SK-N-SH (cell line): ENCODE measurements around the gene ZNF133. TPM values are rescaled to one million over a fixed set of nuclear protein-coding genes. Genes with fewer than 3 reads are reported as not detected.

Experiments
- CTCF ChIA-PET: fragments of 300-600, 350-600 bp; formaldehyde crosslinking; extraction: SDS; loops from one replicate; lab custom pipeline; 2021; lab: Yijun Ruan, JAX
- POLR2A ChIA-PET: fragments of 350-600 bp; sonication (Branson Sonifier 250); formaldehyde crosslinking; extraction: SDS; loops from one replicate; lab custom pipeline; 2020; ENCODE audit warnings: antibody characterized with exemption, inconsistent platforms; lab: Yijun Ruan, JAX
- DNase-seq: peaks from one replicate; pipeline ENCODE4 v3.0.0; 2012
- H2AFZ ChIP-seq: fragments of 200-600 bp; sonication (generic); 2 replicates; pipeline ENCODE4 v1.8.1; 2016; ENCODE audit warnings: antibody characterized with exemption, mild to moderate bottlenecking, low read depth
- H3F3A ChIP-seq: fragments of 200-600 bp; sonication (generic); replicated peaks from 2 replicates; pipeline ENCODE3; 2016; ENCODE audit warnings: antibody characterized with exemption, mild to moderate bottlenecking; ENCODE audit not compliant: insufficient read depth
- H3K27ac ChIP-seq, 2 experiments: fragments of 200-500 bp in 1 of 2; fragments of 200-600 bp in 1 of 2; sonication (Bioruptor generic) in 1 of 2; sonication (generic), shearing (Covaris generic) in 1 of 2; 2 replicates each; pipeline versions ENCODE4 v1.5.1 to v1.6.1; 2014 to 2016; ENCODE audit warnings: low read depth in 2 of 2, inconsistent platforms in 1 of 2, low read length in 1 of 2, mild to moderate bottlenecking in 1 of 2, mixed read lengths in 1 of 2
- H3K27me3 ChIP-seq: fragments of 200-600 bp; sonication (generic), shearing (Covaris generic); 2 replicates; pipeline ENCODE4 v1.6.1; 2016; ENCODE audit warnings: mixed run types; ENCODE audit not compliant: insufficient read depth
- H3K36me3 ChIP-seq, 2 experiments: fragments of 200-500 bp in 1 of 2; fragments of 200-600 bp in 1 of 2; sonication (Bioruptor generic) in 1 of 2; sonication (generic) in 1 of 2; replicated peaks in 1 of 2; 2 replicates each; pipeline versions ENCODE3 to v1.5.1; 2014 to 2016; ENCODE audit warnings: low read length in 1 of 2, mild to moderate bottlenecking in 1 of 2; ENCODE audit not compliant: insufficient read depth in 2 of 2, control insufficient read depth in 1 of 2
- H3K4me1 ChIP-seq, 2 experiments: fragments of 200-500 bp in 1 of 2; fragments of 200-600 bp in 1 of 2; sonication (Bioruptor generic) in 1 of 2; sonication (generic), shearing (Covaris generic) in 1 of 2; 2 replicates each; pipeline versions ENCODE4 v1.5.1 to v1.6.1; 2014 to 2016; ENCODE audit warnings: low read depth in 1 of 2, low read length in 1 of 2, mixed run types in 1 of 2; ENCODE audit not compliant: insufficient read depth in 2 of 2, control insufficient read depth in 1 of 2
- H3K4me2 ChIP-seq: fragments of 200-600 bp; sonication (generic), shearing (Covaris generic); 2 replicates; pipeline ENCODE4 v1.6.1; 2017; ENCODE audit warnings: mixed run types
- H3K4me3 ChIP-seq, 2 experiments: fragments of 200-500 bp in 1 of 2; fragments of 200-600 bp in 1 of 2; sonication (Bioruptor generic) in 1 of 2; sonication (generic), shearing (Covaris generic) in 1 of 2; 2 replicates each; pipeline versions ENCODE4 v1.5.1 to v1.8.1; 2014 to 2016; ENCODE audit warnings: low read depth in 2 of 2, inconsistent platforms in 1 of 2, low read length in 1 of 2, mild to moderate bottlenecking in 1 of 2, mixed read lengths in 1 of 2, moderate library complexity in 1 of 2
- H3K79me2 ChIP-seq: fragments of 200-600 bp; sonication (generic); 2 replicates; pipeline ENCODE4 v1.8.1; 2017; ENCODE audit warnings: mild to moderate bottlenecking; ENCODE audit not compliant: insufficient read depth
- H3K9ac ChIP-seq: fragments of 200-600 bp; sonication (generic); 2 replicates; pipeline ENCODE4 v1.6.1; 2017; ENCODE audit warnings: mixed run types
- H3K9me2 ChIP-seq: fragments of 200-600 bp; sonication (generic); 2 replicates; pipeline ENCODE4 v1.6.1; 2017; ENCODE audit warnings: mixed run types
- H3K9me3 ChIP-seq: fragments of 200-600 bp; sonication (generic); 2 replicates; pipeline ENCODE4 v1.6.1; 2017; ENCODE audit warnings: mixed run types, mild to moderate bottlenecking, moderate library complexity
- H4K20me1 ChIP-seq: fragments of 200-600 bp; sonication (generic); 2 replicates; pipeline ENCODE4 v1.6.1; 2017; ENCODE audit warnings: mild to moderate bottlenecking, mixed run types; ENCODE audit not compliant: insufficient read depth
- ELF1 ChIP-seq: IDR thresholded peaks from 2 replicates; pipeline ENCODE4 v1.4.0; 2012
- EZH2phosphoT487 ChIP-seq: fragments of 200-600 bp; sonication (generic); IDR thresholded peaks from 2 replicates; pipeline ENCODE4 v1.6.1; 2017; ENCODE audit warnings: low read depth, mixed run types, mild to moderate bottlenecking, antibody characterized with exemption, moderate library complexity, borderline replicate concordance
- FOSL2 ChIP-seq: IDR thresholded peaks from 2 replicates; pipeline ENCODE4 v1.4.0; 2012; ENCODE audit warnings: low read depth, mild to moderate bottlenecking, moderate library complexity, borderline replicate concordance
- FOXM1 ChIP-seq: IDR thresholded peaks from 2 replicates; pipeline ENCODE4 v1.4.0; 2012; ENCODE audit warnings: low read depth, mild to moderate bottlenecking
- IRF3 ChIP-seq: fragments of 150-350 bp; IDR thresholded peaks from 2 replicates; pipeline ENCODE4 v1.6.1; 2016; ENCODE audit warnings: mild to moderate bottlenecking, low read depth, low read length
- MEF2A ChIP-seq: IDR thresholded peaks from 2 replicates; pipeline ENCODE4 v1.4.0; 2012; ENCODE audit warnings: low read depth, borderline replicate concordance
- NFIC ChIP-seq: IDR thresholded peaks from 2 replicates; pipeline ENCODE4 v1.4.0; 2012; ENCODE audit warnings: borderline replicate concordance
- RCOR1 ChIP-seq: fragments of 150-350 bp; IDR thresholded peaks from 2 replicates; pipeline ENCODE4 v1.6.1; 2017; ENCODE audit warnings: antibody characterized with exemption, low read length
- TEAD4 ChIP-seq: IDR thresholded peaks from 2 replicates; pipeline ENCODE4 v1.4.0; 2012; ENCODE audit warnings: mild to moderate bottlenecking, borderline replicate concordance; ENCODE audit not compliant: insufficient read depth
- WGBS: methylation state at CpG from one replicate; pipeline ENCODE4 v1.1.6; 2017; ENCODE audit warnings: low lambda C conversion rate; 5-methylcytosine and 5-hydroxymethylcytosine counted together
- polyA plus RNA-seq, 3 experiments: library from polyadenylated mRNA; depleted of rRNA; stranded (reverse); fragments of >200 nt; gene quantifications; 2 replicates each; pipeline ENCODE4 v1.2.3, GENCODE V29; 2012
- small RNA-seq, 7 experiments: library from RNA; depleted of rRNA; stranded (forward); fragments of <200 nt; gene quantifications; one replicate each; pipeline ENCODE3, GENCODE V24; 2012
- TF ChIP-seq, protein P1 (sequence below): IDR thresholded peaks from 2 replicates; pipeline ENCODE4 v1.4.0; 2012; ENCODE audit warnings: low read depth, borderline replicate concordance
- TF ChIP-seq, protein P2 (sequence below): fragments of 150-350 bp; IDR thresholded peaks from 2 replicates; pipeline ENCODE4 v1.6.1; 2017; ENCODE audit warnings: antibody characterized with exemption, low read length, low read depth, borderline replicate concordance

The ZNF133 gene
- polyA plus RNA-seq, 1 of the 3 experiments (the other 2 are of a cell fraction) = 15.5 TPM

DNA sequence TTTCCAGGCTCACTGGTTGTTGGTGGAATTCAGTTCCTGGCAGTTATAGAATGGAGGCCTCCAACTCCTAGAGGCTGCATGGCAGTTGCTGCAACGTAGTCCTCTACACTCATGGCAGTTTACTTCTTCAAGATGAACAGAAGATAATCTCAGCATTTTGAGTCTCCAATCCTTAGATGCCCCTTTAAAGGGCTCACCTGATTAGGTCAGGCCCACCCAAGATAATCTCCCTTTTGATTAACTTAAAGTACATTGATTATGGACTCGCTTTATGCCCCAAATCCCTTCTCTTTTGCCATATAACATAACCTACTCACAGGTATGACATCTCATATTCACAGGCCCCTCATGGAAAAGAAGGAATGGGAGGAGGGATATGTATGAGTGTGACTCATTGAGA lies 76.4 kb downstream of the ZNF133 start:
- ChIA-PET CTCF (no interaction called here), POLR2A (no interaction called here)
- H3K27ac ChIP-seq = no peak overlapping the region
- DNase-seq = no peak
- no peaks in the 10 kb centered on the region for H4K20me1 ChIP-seq
- no peaks in the 10 kb centered on the region for H3K79me2 ChIP-seq
- no peaks in the 10 kb centered on the region for H3K9me2 ChIP-seq
- H2AFZ ChIP-seq = no peak overlapping the region
- no peaks in the 10 kb centered on the region for H3F3A ChIP-seq
- H3K4me2 ChIP-seq = no peak overlapping the region
- no peaks in the 10 kb centered on the region for H3K27me3 ChIP-seq
- H3K36me3 ChIP-seq = no peaks in the 10 kb centered on the region
- no peak overlapping the region for H3K9ac ChIP-seq
- H3K4me1 ChIP-seq = no peaks in the 10 kb centered on the region
- H3K4me3 ChIP-seq = no peak overlapping the region
- H3K9me3 ChIP-seq = no peaks in the 10 kb centered on the region
- 8% methylated on average over 2 of the region's 2 CpGs for WGBS
- TF ChIP-seq FOXM1 (no peak), TEAD4 (no peak), IRF3 (no peak), MEF2A (no peak), EZH2phosphoT487 (no peak), ELF1 (no peak), FOSL2 (no peak), RCOR1 (no peak), NFIC (no peak)
- TF ChIP-seq, protein P1, sequence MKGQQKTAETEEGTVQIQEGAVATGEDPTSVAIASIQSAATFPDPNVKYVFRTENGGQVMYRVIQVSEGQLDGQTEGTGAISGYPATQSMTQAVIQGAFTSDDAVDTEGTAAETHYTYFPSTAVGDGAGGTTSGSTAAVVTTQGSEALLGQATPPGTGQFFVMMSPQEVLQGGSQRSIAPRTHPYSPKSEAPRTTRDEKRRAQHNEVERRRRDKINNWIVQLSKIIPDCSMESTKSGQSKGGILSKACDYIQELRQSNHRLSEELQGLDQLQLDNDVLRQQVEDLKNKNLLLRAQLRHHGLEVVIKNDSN = no peak
- TF ChIP-seq, protein P2, sequence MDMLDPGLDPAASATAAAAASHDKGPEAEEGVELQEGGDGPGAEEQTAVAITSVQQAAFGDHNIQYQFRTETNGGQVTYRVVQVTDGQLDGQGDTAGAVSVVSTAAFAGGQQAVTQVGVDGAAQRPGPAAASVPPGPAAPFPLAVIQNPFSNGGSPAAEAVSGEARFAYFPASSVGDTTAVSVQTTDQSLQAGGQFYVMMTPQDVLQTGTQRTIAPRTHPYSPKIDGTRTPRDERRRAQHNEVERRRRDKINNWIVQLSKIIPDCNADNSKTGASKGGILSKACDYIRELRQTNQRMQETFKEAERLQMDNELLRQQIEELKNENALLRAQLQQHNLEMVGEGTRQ = no peak

Small RNA genes within 50 kb of the gene (small RNA-seq; reads per million reads assigned to genes)
- gene RN7SL14P (0 to 0.11 (median 0) reads per million in 7 experiments), gene RNU2-56P (0 to 1.1 (median 0.19) reads per million in 7 experiments)

Other genes starting within 250 kb of the ZNF133 start
- not detected in 2 replicates for gene OVOL2, start 230.6 kb upstream of the ZNF133 start, polyA plus RNA-seq (2012; rRNA removed)
- 7.3 and 8.6 TPM in 2 replicates for gene KAT14, start 150.7 kb upstream of the ZNF133 start, polyA plus RNA-seq (2012; rRNA removed)
- gene PET117, start 150.7 kb upstream of the ZNF133 start, polyA plus RNA-seq (2012; rRNA removed) = 12.6 and 13.5 TPM in 2 replicates
- gene DZANK1, start 178.5 kb downstream of the ZNF133 start, polyA plus RNA-seq (2012; rRNA removed) = 3.3 and 4.6 TPM in 2 replicates
- gene POLR3F, start 178.9 kb downstream of the ZNF133 start, polyA plus RNA-seq (2012; rRNA removed) = 4.8 and 6.3 TPM in 2 replicates
- 7.5 and 10.1 TPM in 2 replicates for gene RBBP9, start 208.7 kb downstream of the ZNF133 start, polyA plus RNA-seq (2012; rRNA removed)
- 55.2 and 68.3 TPM in 2 replicates for gene SEC23B, start 219.4 kb downstream of the ZNF133 start, polyA plus RNA-seq (2012; rRNA removed)